SK-N-MC (cell line): ENCODE data around the gene SAA2.

Source experiments
- EZH2 ChIP-seq: fragments of 200-600 bp; sonication (generic); IDR thresholded peaks from one replicate; pipeline ENCODE4 v1.6.1; 2017; ENCODE audit warnings: antibody characterized with exemption
- FOXP2 ChIP-seq: optimal IDR thresholded peaks from 2 replicates; pipeline ENCODE3; 2011; ENCODE audit warnings: mild to moderate bottlenecking, moderate library complexity; ENCODE audit not compliant: insufficient read depth; ENCODE audit errors: extremely low read length, control extremely low read depth

DNA sequence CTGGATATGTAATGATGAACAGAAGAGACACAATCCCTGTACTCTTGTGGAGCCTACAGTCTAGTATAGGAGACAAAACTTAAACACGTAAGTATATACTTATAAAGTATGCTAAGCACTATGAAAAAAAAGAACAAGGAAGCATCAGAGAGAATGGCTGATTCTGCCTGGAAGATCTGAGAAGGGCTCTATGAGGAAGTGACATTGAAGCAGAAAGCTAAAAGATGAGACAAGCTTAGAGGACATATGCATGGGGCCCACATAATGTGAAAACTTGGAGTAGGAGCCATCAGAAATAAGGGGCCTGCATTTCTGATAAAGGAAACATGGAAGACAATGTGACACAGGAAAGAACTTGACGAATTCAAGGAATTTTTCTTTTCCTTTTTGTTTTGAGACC lies 34.2 kb upstream of the SAA2 start:
- no peak for TF ChIP-seq FOXP2
- no peak for TF ChIP-seq EZH2
